Left ventricle myocardium inferior (tissue), 1 donor: ENCODE data around the gene OR2H1. TPM values are rescaled to one million over a fixed set of nuclear protein-coding genes. Genes with fewer than 3 reads are reported as not detected.
"Not testable (repeated sequence)": the region's sequence is repeated elsewhere in the genome, so short reads cannot be mapped to it uniquely, and the experiment has no call there.

Source experiments
- DNase-seq: peaks from one replicate; pipeline ENCODE4 v3.0.0-alpha.2; 2020
- H3K27ac ChIP-seq: fragments of 200-600 bp; replicated peaks from 2 replicates; pipeline ENCODE4 v1.8.0; 2021
- H3K27me3 ChIP-seq: fragments of 200-600 bp; 2 replicates; pipeline ENCODE4 v1.8.0; 2021; ENCODE audit warnings: low read depth
- H3K36me3 ChIP-seq: fragments of 200-600 bp; 2 replicates; pipeline ENCODE4 v1.8.0; 2021
- H3K4me1 ChIP-seq: fragments of 200-600 bp; 2 replicates; pipeline ENCODE4 v1.8.0; 2021
- H3K4me3 ChIP-seq: fragments of 200-600 bp; 2 replicates; pipeline ENCODE4 v1.8.0; 2021; ENCODE audit warnings: mild to moderate bottlenecking, moderate library complexity
- H3K9me3 ChIP-seq: fragments of 200-600 bp; replicated peaks from 2 replicates; pipeline ENCODE4 v1.8.0; 2021
- CTCF ChIP-seq: fragments of 200-600 bp; IDR thresholded peaks from 2 replicates; pipeline ENCODE4 v1.8.0; 2021; ENCODE audit warnings: antibody characterized with exemption, mild to moderate bottlenecking, borderline replicate concordance
- intact Hi-C: fragments of 100-400 bp; cut with micrococcal nuclease; formaldehyde crosslinking; loops from one replicate; pipeline ENCODE4 v1.11.0; 2022
- total RNA-seq: library from RNA; stranded (reverse); fragmentation: NEBNext Ultra II Directional; extraction: Animal tissue kit (Norgen Biotek cat#: 25700); gene quantifications from one replicate; pipeline ENCODE4 v1.2.1, GENCODE V29; 2021
- donor health status: DM: no; HTN: yes; CAD: no; lungs with severe emphysema.

OR2H1 gene
- total RNA-seq, 1 donor from 2014 or later: not detected

- intact Hi-C loops: no loop called here
Measured at GRCh38 chr6:29425075-29425474, 31.9 kb upstream of the OR2H1 start.

GRCh38 chr6:29426654-29427053 lies 30.3 kb upstream of the OR2H1 start:
- no peak for DNase-seq
- Histone ChIP-seq H3K27ac (no peak overlapping the region), H3K9me3 (peaks cover 6% of the 10 kb centered on the region), H3K4me3 (no peak overlapping the region), H3K27me3 (no peaks in the 10 kb centered on the region), H3K36me3 (no peaks in the 10 kb centered on the region), H3K4me1 (no peaks in the 10 kb centered on the region)
- intact Hi-C loops: no loop called here
- no peak for TF ChIP-seq CTCF

More at GRCh38 chr6:29425075-29425474, 31.9 kb upstream of the OR2H1 start:
- no peaks in the 10 kb centered on the region for H3K4me1 ChIP-seq
- no peaks in the 10 kb centered on the region for H3K27me3 ChIP-seq
- no peak for TF ChIP-seq CTCF
- no peak overlapping the region for H3K4me3 ChIP-seq
- no peaks in the 10 kb centered on the region for H3K36me3 ChIP-seq
- H3K9me3 ChIP-seq: peaks cover 16% of the 10 kb centered on the region
- no peak for DNase-seq
- H3K27ac ChIP-seq: no peak overlapping the region

DNA sequence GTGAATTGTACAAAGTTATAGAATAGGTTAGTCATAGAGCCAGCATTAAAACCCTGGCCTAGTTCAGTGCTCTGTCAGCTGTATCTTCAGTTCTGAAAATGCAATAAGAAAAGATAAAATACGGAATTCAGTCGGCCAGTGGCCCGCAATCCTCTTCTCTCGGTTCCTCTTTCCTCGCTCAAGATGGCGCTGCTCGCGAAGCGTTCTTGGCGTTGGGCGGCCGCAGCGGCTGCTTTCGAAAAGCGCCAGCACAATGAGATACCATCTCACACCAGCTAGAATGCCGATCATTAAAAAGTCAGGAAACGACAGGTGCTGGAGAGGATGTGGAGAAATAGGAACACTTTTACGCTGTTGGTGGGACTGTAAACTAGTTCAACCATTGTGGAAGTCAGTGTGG lies 20.2 kb upstream of the OR2H1 start:
- H3K27me3 ChIP-seq, H3K36me3 ChIP-seq, intact Hi-C loops, H3K4me1 ChIP-seq, H3K9me3 ChIP-seq, H3K4me3 ChIP-seq, H3K27ac ChIP-seq, DNase-seq: not testable (repeated sequence)

GRCh38 chr6:29439006-29439405 lies 17.9 kb upstream of the OR2H1 start, which contains the start of gene OR10C1:
Gene OR10C1 (plus strand): TSS chr6:29439306. CDS start chr6:29440016, 710 bp downstream.
- Histone ChIP-seq H3K9me3 (no peaks in the 10 kb centered on the region), H3K4me3 (no peak within 1 kb of the TSS), H3K27me3 (peaks cover 5% of the 10 kb centered on the region), H3K36me3 (no peaks in the 10 kb centered on the region), H3K4me1 (no peaks in the 10 kb centered on the region), H3K27ac (no peak within 1 kb of the TSS)
- DNase-seq: no peak
- intact Hi-C loops: no loop called here
- no peak for TF ChIP-seq CTCF

- H3K36me3 ChIP-seq: no peaks in the 10 kb centered on the region
- no peak overlapping the region for H3K4me3 ChIP-seq
- H3K27ac ChIP-seq: no peak overlapping the region
- no peak for TF ChIP-seq CTCF
- no peak for DNase-seq
- peaks cover 11% of the 10 kb centered on the region for H3K27me3 ChIP-seq
- no peaks in the 10 kb centered on the region for H3K9me3 ChIP-seq
- intact Hi-C loops: no loop called here
- no peaks in the 10 kb centered on the region for H3K4me1 ChIP-seq
Measured at GRCh38 chr6:29442719-29443118, 14.2 kb upstream of the OR2H1 start.

DNA sequence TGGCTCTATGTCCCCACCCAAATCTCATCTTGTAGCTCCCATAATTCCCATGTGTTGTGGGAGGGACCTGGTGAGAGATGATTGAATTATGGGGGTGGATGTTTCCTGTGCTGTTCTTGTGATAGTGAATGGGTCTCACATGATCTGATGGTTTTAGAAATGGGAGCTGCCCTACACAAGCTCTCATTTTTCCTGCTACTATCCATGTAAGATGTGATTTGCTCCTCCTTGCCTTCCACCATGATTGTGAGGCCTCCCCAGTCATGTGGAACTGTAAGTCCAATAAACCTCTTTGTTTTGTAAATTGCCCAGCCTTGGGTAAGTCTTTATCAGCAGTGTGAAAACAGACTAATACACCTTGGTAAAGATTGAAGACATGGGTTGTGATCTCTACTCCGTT lies 12.9 kb upstream of the OR2H1 start:
- intact Hi-C loops, H3K27ac ChIP-seq: not testable (repeated sequence)

DNA sequence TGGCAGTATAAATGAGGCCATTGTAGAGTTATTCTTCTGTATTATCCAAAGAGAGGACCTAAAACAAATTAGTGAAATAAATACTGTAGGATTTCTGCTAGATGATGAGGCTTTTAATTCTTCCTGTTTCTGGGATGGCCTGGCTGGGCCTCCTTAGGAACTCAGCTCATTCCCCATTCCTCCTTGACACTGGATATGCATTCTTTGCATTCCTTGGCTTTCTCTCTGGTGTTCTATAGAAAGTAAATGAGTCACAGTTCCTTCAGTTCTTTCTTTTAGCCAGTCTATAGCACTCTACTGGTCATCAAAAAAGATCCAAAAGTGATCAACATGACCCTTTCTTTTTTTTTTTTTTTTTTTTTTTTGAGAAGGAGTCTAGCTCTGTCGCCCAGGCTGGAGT lies 9.3 kb upstream of the OR2H1 start:
- DNase-seq: no peak
- Histone ChIP-seq H3K4me1 (no peaks in the 10 kb centered on the region), H3K36me3 (no peaks in the 10 kb centered on the region), H3K4me3 (no peak overlapping the region), H3K27me3 (peaks cover 20% of the 10 kb centered on the region), H3K9me3 (peaks cover 8% of the 10 kb centered on the region), H3K27ac (no peak overlapping the region)
- no peak for TF ChIP-seq CTCF
- intact Hi-C loops: no loop called here

More for the DNA sequence above, 12.9 kb upstream of the OR2H1 start:
- DNase-seq, H3K4me1 ChIP-seq, H3K9me3 ChIP-seq, H3K4me3 ChIP-seq, H3K36me3 ChIP-seq: not testable (repeated sequence)
- H3K27me3 ChIP-seq: peaks cover 14% of the 10 kb centered on the region
